Keratinocyte (primary cell): ENCODE measurements around the gene DMBX1. TPM values are rescaled to one million over a fixed set of nuclear protein-coding genes. Genes with fewer than 3 reads are reported as not detected.

ENCODE experiments used
- DNase-seq: peaks from one replicate; pipeline ENCODE4 v3.0.0-alpha.2; 2011; ENCODE audit warnings: low read depth, missing footprints, low spot score
- FAIRE-seq: peaks from 2 replicates; lab custom pipeline; 2011; peaks lifted over from hg19 to GRCh38; lab: Jason Lieb, UNC
- H2AFZ ChIP-seq: 2 replicates; pipeline ENCODE4 v1.6.0; 2012; ENCODE audit warnings: low read length, control low read depth, inconsistent platforms; ENCODE audit not compliant: control insufficient read depth
- H3K27ac ChIP-seq: 2 replicates; pipeline ENCODE4 v1.5.1; 2011; ENCODE audit warnings: low read length; ENCODE audit not compliant: control insufficient read depth, insufficient read depth
- H3K27me3 ChIP-seq: 3 replicates; pipeline ENCODE4 v1.6.0; 2011; ENCODE audit warnings: low read length; ENCODE audit not compliant: control insufficient read depth, insufficient read depth; ENCODE audit errors: extremely low read depth
- H3K36me3 ChIP-seq, 2 experiments: 2 replicates in 1 of 2; 3 replicates in 1 of 2; pipeline ENCODE4 v1.5.1; 2011; ENCODE audit warnings: low read length in 2 of 2, mild to moderate bottlenecking in 1 of 2; ENCODE audit not compliant: control insufficient read depth in 2 of 2, insufficient read depth in 2 of 2; ENCODE audit errors: extremely low read depth in 1 of 2
- H3K4me1 ChIP-seq: 3 replicates; pipeline ENCODE4 v1.5.1; 2011; ENCODE audit warnings: low read length; ENCODE audit not compliant: control insufficient read depth, insufficient read depth; ENCODE audit errors: extremely low read depth
- H3K4me2 ChIP-seq: 3 replicates; pipeline ENCODE4 v1.6.0; 2011; ENCODE audit warnings: low read depth, low read length; ENCODE audit not compliant: control insufficient read depth, insufficient read depth; ENCODE audit errors: extremely low read depth
- H3K4me3 ChIP-seq, 3 experiments: fragments of 200-600 bp in 1 of 3; sonication (generic) in 1 of 3; 2 replicates in 2 of 3; 3 replicates in 1 of 3; pipeline ENCODE4 v1.5.1; 2011 to 2016; ENCODE audit warnings: low read length in 3 of 3, mild to moderate bottlenecking in 3 of 3, control low read depth in 2 of 3, inconsistent platforms in 1 of 3, low read depth in 1 of 3, mixed read lengths in 1 of 3, mixed run types in 1 of 3, moderate library complexity in 1 of 3; ENCODE audit not compliant: control insufficient read depth in 2 of 3, insufficient read depth in 2 of 3; ENCODE audit errors: extremely low read depth in 1 of 3
- H3K79me2 ChIP-seq: 2 replicates; pipeline ENCODE4 v1.6.0; 2012; ENCODE audit warnings: low read length; ENCODE audit not compliant: control insufficient read depth, insufficient read depth
- H3K9ac ChIP-seq: 3 replicates; pipeline ENCODE4 v1.6.0; 2011; ENCODE audit warnings: low read length; ENCODE audit not compliant: control insufficient read depth, insufficient read depth; ENCODE audit errors: extremely low read depth
- H3K9me1 ChIP-seq: 3 replicates; pipeline ENCODE4 v1.6.0; 2011; ENCODE audit warnings: low read length; ENCODE audit not compliant: control insufficient read depth, insufficient read depth; ENCODE audit errors: extremely low read depth
- H3K9me3 ChIP-seq: 2 replicates; pipeline ENCODE4 v1.5.1; 2012; ENCODE audit warnings: low read depth, low read length; ENCODE audit not compliant: control insufficient read depth
- H4K20me1 ChIP-seq: 3 replicates; pipeline ENCODE4 v1.6.0; 2011; ENCODE audit warnings: low read length; ENCODE audit not compliant: control insufficient read depth, insufficient read depth; ENCODE audit errors: extremely low read depth
- EZH2 ChIP-seq: IDR thresholded peaks from one replicate; pipeline ENCODE4 v1.6.1; 2012; ENCODE audit warnings: inconsistent platforms, mild to moderate bottlenecking, low read length, moderate library complexity
- dilution Hi-C: fragments of 300-500 bp; cut with MboI; formaldehyde crosslinking; loops from one replicate; pipeline ENCODE4 v1.7.0; 2020; ENCODE audit warnings: low sequenced_read_pairs; ENCODE audit not compliant: extremely low pct_ligation_motif_present
- polyA plus RNA-seq, 5 experiments: library from polyadenylated mRNA; depleted of rRNA in 3 of 5; stranded (reverse) in 3 of 5; stranded (forward) in 1 of 5; unstranded in 1 of 5; fragments of >200 nt; gene quantifications; 1 replicate in 1 of 5; 2 replicates in 3 of 5; 3 replicates in 1 of 5; pipeline versions ENCODE4 v1.2.1 to v1.2.3, GENCODE V29; 2011 to 2012; ENCODE audit warnings: missing spikeins in 2 of 5, low read depth in 1 of 5, low replicate concordance in 1 of 5
- TF ChIP-seq, protein P1 (sequence below), 3 experiments: IDR thresholded peaks in 1 of 3; conservative IDR thresholded peaks in 1 of 3; optimal IDR thresholded peaks in 1 of 3; 2 replicates in 2 of 3; 3 replicates in 1 of 3; pipeline versions ENCODE3 to v1.5.1; 2011; ENCODE audit warnings: low read length in 3 of 3, mild to moderate bottlenecking in 3 of 3, moderate library complexity in 2 of 3, control low read depth in 1 of 3, inconsistent platforms in 1 of 3; ENCODE audit not compliant: insufficient read depth in 2 of 3; ENCODE audit errors: extremely low read depth in 1 of 3

Gene DMBX1
- polyA plus RNA-seq, 1 donor (not counting 4 experiments of a cell fraction or from before 2014, with no cell fraction given), result not detected

DNA sequence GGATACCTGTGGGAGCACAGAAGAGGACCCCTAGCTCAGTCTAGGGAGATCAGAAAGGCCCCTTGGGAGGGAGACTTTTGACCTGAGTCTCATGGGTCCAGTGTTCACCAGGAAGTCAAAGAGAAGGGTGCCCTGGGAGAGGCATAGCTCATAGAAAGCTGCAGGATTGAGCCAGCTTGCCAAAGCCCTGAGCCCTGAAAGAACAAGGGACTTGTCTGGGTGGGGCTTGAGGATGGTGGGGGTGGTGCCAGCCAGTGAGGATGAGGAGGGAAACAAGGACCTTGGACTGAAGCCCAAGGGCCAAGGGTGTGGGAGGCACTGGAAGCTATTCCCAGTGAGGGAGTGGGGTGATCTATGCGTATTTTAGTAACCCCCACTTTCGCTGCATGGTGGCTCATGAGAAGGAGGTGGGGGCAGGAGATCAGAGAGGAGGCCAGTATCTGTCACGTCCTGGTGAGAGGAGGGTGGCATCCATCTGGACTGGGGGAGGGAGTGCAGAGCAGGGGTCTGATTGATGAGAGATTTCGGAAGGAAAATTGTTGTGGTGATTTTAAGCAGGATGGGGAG lies 28.4 kb downstream of the DMBX1 start:
- H3K9me1 ChIP-seq, result no peaks in the 10 kb centered on the region
- dilution Hi-C loops, result no loop called here
- H2AFZ ChIP-seq, result no peak overlapping the region
- no peak overlapping the region for H3K4me3 ChIP-seq
- no peaks in the 10 kb centered on the region for H3K36me3 ChIP-seq
- H3K9me3 ChIP-seq, result no peaks in the 10 kb centered on the region
- no peak overlapping the region for H3K4me2 ChIP-seq
- FAIRE-seq (no peak), DNase-seq (no peak)
- H4K20me1 ChIP-seq, result no peaks in the 10 kb centered on the region
- H3K27me3 ChIP-seq, result no peaks in the 10 kb centered on the region
- H3K27ac ChIP-seq, result no peak overlapping the region
- no peak overlapping the region for H3K9ac ChIP-seq
- TF ChIP-seq, protein P1, sequence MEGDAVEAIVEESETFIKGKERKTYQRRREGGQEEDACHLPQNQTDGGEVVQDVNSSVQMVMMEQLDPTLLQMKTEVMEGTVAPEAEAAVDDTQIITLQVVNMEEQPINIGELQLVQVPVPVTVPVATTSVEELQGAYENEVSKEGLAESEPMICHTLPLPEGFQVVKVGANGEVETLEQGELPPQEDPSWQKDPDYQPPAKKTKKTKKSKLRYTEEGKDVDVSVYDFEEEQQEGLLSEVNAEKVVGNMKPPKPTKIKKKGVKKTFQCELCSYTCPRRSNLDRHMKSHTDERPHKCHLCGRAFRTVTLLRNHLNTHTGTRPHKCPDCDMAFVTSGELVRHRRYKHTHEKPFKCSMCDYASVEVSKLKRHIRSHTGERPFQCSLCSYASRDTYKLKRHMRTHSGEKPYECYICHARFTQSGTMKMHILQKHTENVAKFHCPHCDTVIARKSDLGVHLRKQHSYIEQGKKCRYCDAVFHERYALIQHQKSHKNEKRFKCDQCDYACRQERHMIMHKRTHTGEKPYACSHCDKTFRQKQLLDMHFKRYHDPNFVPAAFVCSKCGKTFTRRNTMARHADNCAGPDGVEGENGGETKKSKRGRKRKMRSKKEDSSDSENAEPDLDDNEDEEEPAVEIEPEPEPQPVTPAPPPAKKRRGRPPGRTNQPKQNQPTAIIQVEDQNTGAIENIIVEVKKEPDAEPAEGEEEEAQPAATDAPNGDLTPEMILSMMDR (optimal IDR thresholded peaks at IDR 0.05 in 1 of 3, IDR thresholded peaks at IDR 0.05 in 1 of 3, conservative IDR thresholded peaks at IDR 0.05 in 1 of 3; ENCODE audit: extremely low read depth in 1 of 3, insufficient read depth in 2 of 3, low read length in 3 of 3), result no peak
- TF ChIP-seq EZH2, result no peak
- no peaks in the 10 kb centered on the region for H3K79me2 ChIP-seq
- H3K4me1 ChIP-seq, result peaks cover 37% of the 10 kb centered on the region

DNA sequence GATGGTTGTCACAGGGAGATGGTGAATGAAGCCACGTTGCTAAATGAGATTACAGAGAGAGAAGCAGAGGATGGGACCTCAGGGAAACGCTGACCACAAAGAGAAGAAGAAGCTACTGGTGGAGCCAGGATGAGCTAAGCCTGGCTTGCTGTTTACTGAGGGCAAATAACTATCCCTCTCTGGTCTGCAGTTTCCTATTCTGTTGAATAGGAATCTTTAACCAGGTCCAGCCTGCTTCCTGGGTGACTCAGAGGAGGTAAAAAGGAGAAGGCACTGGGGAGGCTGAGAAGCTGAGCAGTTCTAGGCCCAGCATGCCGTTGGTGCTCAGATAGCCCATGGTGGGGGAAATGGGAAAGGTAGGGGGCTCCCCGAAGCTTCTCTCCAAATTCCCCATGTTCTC lies 29.6 kb downstream of the DMBX1 start:
- DNase-seq (no peak), FAIRE-seq (no peak)
- Histone ChIP-seq H3K27me3 (no peaks in the 10 kb centered on the region), H3K27ac (no peak overlapping the region), H3K9me1 (no peaks in the 10 kb centered on the region), H3K79me2 (no peaks in the 10 kb centered on the region), H2AFZ (no peak overlapping the region), H3K4me1 (peaks cover 49% of the 10 kb centered on the region), H3K9me3 (no peaks in the 10 kb centered on the region), H3K9ac (no peak overlapping the region), H3K4me3 (no peak overlapping the region), H3K36me3 (no peaks in the 10 kb centered on the region), H4K20me1 (no peaks in the 10 kb centered on the region), H3K4me2 (no peak overlapping the region)
- TF ChIP-seq, protein P1 (optimal IDR thresholded peaks at IDR 0.05 in 1 of 3, IDR thresholded peaks at IDR 0.05 in 1 of 3, conservative IDR thresholded peaks at IDR 0.05 in 1 of 3; ENCODE audit: extremely low read depth in 1 of 3, insufficient read depth in 2 of 3, low read length in 3 of 3), result no peak
- dilution Hi-C loops, result no loop called here
